ENCODE measurements around the gene SORCS3. TPM values are rescaled to one million over a fixed set of nuclear protein-coding genes. Genes with fewer than 3 reads are reported as not detected.
"Not testable (repeated sequence)": the region's sequence is repeated elsewhere in the genome, so short reads cannot be mapped to it uniquely, and the experiment has no call there.

Gene SORCS3
- total RNA-seq, 2 donors from 2014 or later = 0.35 TPM; not detected in 1

GRCh38 chr10:104688251-104689042, 47.4 kb downstream of the SORCS3 start:
- no peaks in the 10 kb centered on the region for H3K9me3 ChIP-seq (ENCODE audit: control insufficient read depth, low read length, poor library complexity, severe bottlenecking)
- ATAC-seq (no peak), DNase-seq (no peak)
- H3K4me3 Mint-ChIP-seq = no peak overlapping the region
- H3K4me1 Mint-ChIP-seq = no peaks in the 10 kb centered on the region
- peaks cover 49% of the 10 kb centered on the region for H3K27me3 Mint-ChIP-seq
- H3K36me3 Mint-ChIP-seq (ENCODE audit: low read depth) = no peaks in the 10 kb centered on the region
- no peak overlapping the region for H3K27ac Mint-ChIP-seq

DNA sequence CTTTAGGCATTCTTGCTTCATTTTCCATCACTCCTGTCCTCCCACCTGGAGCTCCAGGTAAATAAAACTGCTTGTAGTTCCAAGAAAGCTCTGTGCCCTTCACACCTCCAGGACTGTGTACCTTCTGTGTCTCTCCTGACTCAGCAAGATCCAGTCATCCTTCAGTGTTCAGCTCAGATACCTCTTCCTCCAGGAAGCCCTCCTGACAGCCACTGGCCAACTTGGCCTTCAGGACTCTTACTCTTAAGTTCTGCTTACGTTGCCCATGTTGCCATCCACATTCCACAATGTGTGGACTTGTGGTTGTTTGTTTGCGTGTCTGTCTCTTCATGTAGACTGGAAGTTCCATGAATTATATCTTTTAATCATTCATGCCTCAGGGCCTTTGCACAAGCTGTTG, 48.0 kb downstream of the SORCS3 start:
- no peak for ATAC-seq
- no peak for DNase-seq
- no peaks in the 10 kb centered on the region for H3K36me3 Mint-ChIP-seq (ENCODE audit: low read depth)
- H3K4me1 Mint-ChIP-seq = no peaks in the 10 kb centered on the region
- H3K27me3 Mint-ChIP-seq = peaks cover 52% of the 10 kb centered on the region
- no peaks in the 10 kb centered on the region for H3K9me3 ChIP-seq (ENCODE audit: control insufficient read depth, low read length, poor library complexity, severe bottlenecking)
- H3K27ac Mint-ChIP-seq = no peak overlapping the region
- H3K4me3 Mint-ChIP-seq = no peak overlapping the region

DNA sequence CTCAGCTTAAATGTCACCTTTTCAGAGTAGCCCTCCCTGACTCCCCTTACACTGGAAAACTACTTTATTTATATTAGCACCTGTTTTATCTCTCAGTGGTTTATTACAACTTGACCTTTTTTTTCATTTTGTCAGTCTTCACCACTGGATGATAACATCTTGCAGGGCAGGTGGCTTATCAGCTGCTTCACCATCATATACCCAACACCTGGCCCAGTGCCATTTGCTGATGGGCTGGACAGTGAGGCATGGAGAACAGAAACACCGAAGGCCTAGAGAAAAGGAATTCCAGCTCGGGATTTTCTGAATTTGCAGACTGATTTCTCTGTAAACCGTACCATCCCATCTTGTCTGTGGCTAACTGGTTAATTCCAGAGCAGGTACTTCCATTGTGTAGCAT, 48.5 kb downstream of the SORCS3 start:
- Mint-ChIP-seq H3K36me3 (ENCODE audit: low read depth) (no peaks in the 10 kb centered on the region), H3K27ac (no peak overlapping the region), H3K27me3 (peaks cover 53% of the 10 kb centered on the region), H3K4me3 (no peak overlapping the region), H3K4me1 (no peaks in the 10 kb centered on the region)
- no peaks in the 10 kb centered on the region for H3K9me3 ChIP-seq (ENCODE audit: control insufficient read depth, low read length, poor library complexity, severe bottlenecking)
- ATAC-seq (no peak), DNase-seq (no peak)

- H3K27ac Mint-ChIP-seq = no peak overlapping the region
- no peak overlapping the region for H3K4me3 Mint-ChIP-seq
- no peak for DNase-seq
- H3K4me1 Mint-ChIP-seq = no peaks in the 10 kb centered on the region
- peaks cover 57% of the 10 kb centered on the region for H3K27me3 Mint-ChIP-seq
- no peaks in the 10 kb centered on the region for H3K36me3 Mint-ChIP-seq (ENCODE audit: low read depth)
- no peaks in the 10 kb centered on the region for H3K9me3 ChIP-seq (ENCODE audit: control insufficient read depth, low read length, poor library complexity, severe bottlenecking)
- ATAC-seq = no peak
These were observed 49.0 kb downstream of the SORCS3 start for GRCh38 chr10:104690101-104690500.

DNA sequence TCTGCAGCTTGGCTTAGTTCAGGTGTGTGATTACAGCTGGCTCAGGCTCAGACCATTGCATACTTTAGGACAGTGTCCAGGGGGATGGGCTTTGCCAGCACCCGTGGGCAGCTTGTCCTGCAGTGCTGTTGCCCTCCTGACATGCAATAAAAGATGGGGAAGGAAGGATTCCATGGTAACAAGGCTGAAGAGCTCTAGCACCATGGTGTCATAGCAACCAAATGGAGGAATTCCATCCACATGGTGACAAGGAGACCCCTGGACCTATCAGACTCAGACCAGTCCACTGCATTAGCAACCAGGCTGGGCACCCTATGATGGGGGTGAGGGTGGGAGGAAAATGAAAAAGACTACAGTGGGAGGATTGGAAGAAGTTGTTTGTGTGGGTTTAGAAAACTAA, 49.9 kb downstream of the SORCS3 start:
- H3K36me3 Mint-ChIP-seq (ENCODE audit: low read depth) = no peaks in the 10 kb centered on the region
- no peak overlapping the region for H3K27ac Mint-ChIP-seq
- H3K4me3 Mint-ChIP-seq = no peak overlapping the region
- no peaks in the 10 kb centered on the region for H3K4me1 Mint-ChIP-seq
- H3K27me3 Mint-ChIP-seq = peaks cover 53% of the 10 kb centered on the region
- DNase-seq (no peak), ATAC-seq (no peak)
- H3K9me3 ChIP-seq (ENCODE audit: control insufficient read depth, low read length, poor library complexity, severe bottlenecking) = no peaks in the 10 kb centered on the region

DNA sequence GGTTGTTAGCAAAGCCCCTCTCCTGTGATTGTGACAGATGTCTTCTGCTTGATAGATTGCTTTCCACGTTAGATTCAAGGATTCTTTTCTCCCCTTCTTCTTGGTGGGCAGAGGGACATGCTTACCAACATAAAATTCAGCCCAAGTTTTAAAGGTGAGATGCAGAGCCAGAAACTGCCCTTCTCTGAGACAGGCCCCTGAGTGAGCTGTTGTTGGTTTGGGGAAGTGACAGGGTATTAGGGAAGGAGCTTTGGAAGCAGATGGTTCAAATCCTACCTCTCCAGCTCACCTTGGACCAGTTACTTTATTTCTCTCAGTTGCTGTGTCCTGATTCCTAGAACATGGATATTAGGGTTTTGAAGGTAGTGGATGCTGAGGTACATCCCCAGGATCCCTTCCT, 53.0 kb downstream of the SORCS3 start:
- Mint-ChIP-seq H3K27me3 (peaks cover 44% of the 10 kb centered on the region), H3K4me1 (no peaks in the 10 kb centered on the region), H3K27ac (no peak overlapping the region), H3K4me3 (no peak overlapping the region), H3K36me3 (ENCODE audit: low read depth) (no peaks in the 10 kb centered on the region)
- DNase-seq (no peak), ATAC-seq (no peak)
- H3K9me3 ChIP-seq (ENCODE audit: control insufficient read depth, low read length, poor library complexity, severe bottlenecking) = no peaks in the 10 kb centered on the region

- DNase-seq; H3K4me1 Mint-ChIP-seq; ATAC-seq; H3K4me3 Mint-ChIP-seq; H3K36me3 Mint-ChIP-seq (ENCODE audit: low read depth); H3K27ac Mint-ChIP-seq; H3K9me3 ChIP-seq (ENCODE audit: control insufficient read depth, low read length, poor library complexity, severe bottlenecking): not testable (repeated sequence)
- H3K27me3 Mint-ChIP-seq = peaks cover 16% of the 10 kb centered on the region
These were observed 62.2 kb downstream of the SORCS3 start for GRCh38 chr10:104703262-104703661.

DNA sequence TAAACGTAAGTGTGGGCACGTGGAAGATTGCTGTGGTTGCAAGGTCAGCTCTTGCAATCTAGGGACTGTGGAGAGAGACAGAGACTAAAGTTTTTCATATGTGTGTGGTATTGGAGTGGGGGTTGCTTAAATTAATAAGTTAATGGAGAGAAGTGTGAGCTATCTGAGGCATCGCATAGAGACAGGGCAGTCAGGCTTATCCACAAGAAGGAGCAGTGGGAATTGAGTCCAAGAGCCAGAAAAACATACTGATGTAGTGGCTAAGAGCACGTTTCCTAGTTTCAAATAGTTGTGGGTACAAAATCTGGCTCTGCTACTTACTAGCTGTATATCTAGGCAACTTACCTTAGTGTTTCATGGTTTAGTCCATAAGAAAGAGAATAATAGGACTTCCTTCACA, 65.8 kb downstream of the SORCS3 start:
- no peak for DNase-seq
- no peak overlapping the region for H3K27ac Mint-ChIP-seq
- H3K36me3 Mint-ChIP-seq (ENCODE audit: low read depth) = no peaks in the 10 kb centered on the region
- no peaks in the 10 kb centered on the region for H3K9me3 ChIP-seq (ENCODE audit: control insufficient read depth, low read length, poor library complexity, severe bottlenecking)
- H3K4me3 Mint-ChIP-seq = no peak overlapping the region
- no peaks in the 10 kb centered on the region for H3K4me1 Mint-ChIP-seq
- peaks cover 16% of the 10 kb centered on the region for H3K27me3 Mint-ChIP-seq
- ATAC-seq = no peak

- no peaks in the 10 kb centered on the region for H3K36me3 Mint-ChIP-seq (ENCODE audit: low read depth)
- no peaks in the 10 kb centered on the region for H3K9me3 ChIP-seq (ENCODE audit: control insufficient read depth, low read length, poor library complexity, severe bottlenecking)
- ATAC-seq (no peak), DNase-seq (no peak)
- H3K27ac Mint-ChIP-seq = no peak overlapping the region
- H3K27me3 Mint-ChIP-seq = peaks cover 25% of the 10 kb centered on the region
- no peak overlapping the region for H3K4me3 Mint-ChIP-seq
- H3K4me1 Mint-ChIP-seq = no peaks in the 10 kb centered on the region
These were observed 66.7 kb downstream of the SORCS3 start for GRCh38 chr10:104707602-104708459.

DNA sequence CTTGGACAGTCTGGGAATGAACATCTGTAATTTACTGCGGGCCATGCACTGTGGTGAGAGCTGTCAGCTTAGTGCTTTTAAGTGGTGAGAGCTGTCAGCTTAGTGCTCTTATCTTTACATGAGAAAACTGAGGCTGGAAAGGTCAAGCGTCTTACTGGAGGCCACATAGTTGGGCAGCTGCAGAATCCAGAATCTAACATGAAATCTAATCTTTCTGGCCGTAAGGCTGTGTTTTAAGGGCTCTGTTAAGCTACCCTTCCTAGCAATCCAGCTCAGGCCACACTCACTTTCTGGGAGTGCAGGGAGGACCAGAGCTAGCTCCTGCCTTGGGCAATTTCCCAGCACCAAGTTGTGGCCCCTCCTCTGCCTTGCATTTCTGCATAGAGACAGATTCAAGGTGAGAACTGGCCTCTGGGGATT, 70.2 kb downstream of the SORCS3 start:
- Mint-ChIP-seq H3K4me3 (no peak overlapping the region), H3K36me3 (ENCODE audit: low read depth) (no peaks in the 10 kb centered on the region), H3K27ac (no peak overlapping the region), H3K4me1 (no peaks in the 10 kb centered on the region), H3K27me3 (peaks cover 51% of the 10 kb centered on the region)
- no peak for DNase-seq
- H3K9me3 ChIP-seq (ENCODE audit: control insufficient read depth, low read length, poor library complexity, severe bottlenecking) = no peaks in the 10 kb centered on the region
- ATAC-seq = no peak

GRCh38 chr10:104730593-104730992, 89.5 kb downstream of the SORCS3 start:
- DNase-seq; H3K4me1 Mint-ChIP-seq; H3K4me3 Mint-ChIP-seq; ATAC-seq; H3K36me3 Mint-ChIP-seq (ENCODE audit: low read depth); H3K9me3 ChIP-seq (ENCODE audit: control insufficient read depth, low read length, poor library complexity, severe bottlenecking); H3K27ac Mint-ChIP-seq: not testable (repeated sequence)
- peaks cover 36% of the 10 kb centered on the region for H3K27me3 Mint-ChIP-seq

DNA sequence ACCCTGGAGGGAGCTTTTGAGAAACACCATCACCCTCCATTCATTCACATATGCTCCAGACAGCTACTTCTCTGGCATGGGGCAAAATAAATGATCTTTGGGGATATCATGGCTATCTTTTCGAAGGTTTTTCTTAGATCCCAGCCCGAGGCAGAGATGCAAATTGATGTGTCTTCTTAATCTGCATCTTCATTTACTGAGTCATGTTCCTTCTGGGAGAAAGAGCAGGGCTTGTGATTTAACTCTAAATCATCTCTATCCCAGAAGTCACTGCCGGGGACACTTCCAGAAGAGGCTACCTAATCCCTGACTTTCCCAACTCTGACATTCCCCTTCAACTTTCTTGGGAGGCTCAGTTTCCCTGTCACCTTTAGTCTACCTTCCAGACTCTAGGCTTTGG, 90.1 kb downstream of the SORCS3 start:
- H3K36me3 Mint-ChIP-seq (ENCODE audit: low read depth) = no peaks in the 10 kb centered on the region
- no peaks in the 10 kb centered on the region for H3K9me3 ChIP-seq (ENCODE audit: control insufficient read depth, low read length, poor library complexity, severe bottlenecking)
- no peak overlapping the region for H3K27ac Mint-ChIP-seq
- H3K4me1 Mint-ChIP-seq = peaks cover 2% of the 10 kb centered on the region
- no peak for ATAC-seq
- no peak overlapping the region for H3K4me3 Mint-ChIP-seq
- H3K27me3 Mint-ChIP-seq = peaks cover 42% of the 10 kb centered on the region
- DNase-seq = no peak

DNA sequence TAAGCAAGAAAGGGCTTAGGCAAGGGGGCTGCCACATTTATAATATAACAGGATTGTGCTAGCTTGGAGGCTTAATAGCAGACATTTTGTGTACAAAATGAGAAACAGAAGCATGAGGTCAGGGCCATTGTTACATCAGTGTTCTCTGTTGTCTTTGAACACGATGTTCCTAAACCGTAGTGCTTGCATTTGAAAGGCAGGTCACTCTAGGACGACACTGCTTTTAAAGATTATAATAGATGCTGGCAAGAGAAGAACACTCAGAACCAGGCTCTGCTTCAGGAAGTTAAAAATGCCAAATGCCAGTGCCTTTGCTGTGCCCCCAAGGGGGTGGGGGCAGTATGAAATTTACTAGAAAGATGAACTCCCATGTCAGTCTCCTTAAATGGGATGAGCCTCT, 91.1 kb downstream of the SORCS3 start:
- H3K9me3 ChIP-seq (ENCODE audit: control insufficient read depth, low read length, poor library complexity, severe bottlenecking) = no peaks in the 10 kb centered on the region
- H3K36me3 Mint-ChIP-seq (ENCODE audit: low read depth) = no peaks in the 10 kb centered on the region
- peaks cover 2% of the 10 kb centered on the region for H3K4me1 Mint-ChIP-seq
- H3K27ac Mint-ChIP-seq = no peak overlapping the region
- no peak for ATAC-seq
- no peak overlapping the region for H3K4me3 Mint-ChIP-seq
- no peak for DNase-seq
- peaks cover 35% of the 10 kb centered on the region for H3K27me3 Mint-ChIP-seq

Measured in T-helper 17 cell (primary cell).